Midbrain (tissue), 1 donor: ENCODE data around the gene ME3.

Experiments
- DNase-seq: peaks from one replicate; lab custom pipeline; 2025; lab: John Stamatoyannopoulos, UW

The ME3 gene

GRCh38 chr11:86692746-86693145 is 20.3 kb upstream of the ME3 start:
- DNase-seq: no peak

DNA sequence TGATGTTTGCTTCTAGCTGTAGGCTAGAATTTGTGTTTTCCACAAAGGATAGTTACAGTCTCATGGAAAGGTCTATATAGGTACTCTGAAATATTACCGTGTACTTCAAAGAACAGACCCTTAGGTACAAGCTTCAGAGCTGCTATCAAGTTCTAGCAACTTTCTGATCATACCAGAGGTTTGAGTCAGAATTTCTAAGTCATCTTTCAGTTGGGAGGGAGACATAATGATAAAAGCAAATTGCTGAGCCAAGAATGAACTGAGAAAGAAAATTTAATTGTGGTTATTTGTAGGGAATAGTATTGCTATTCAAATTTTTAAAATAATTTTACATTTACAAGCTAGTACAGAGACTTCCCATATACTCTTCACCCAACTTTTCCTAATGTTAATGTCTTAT is 19.9 kb upstream of the ME3 start:
- DNase-seq: no peak

DNA sequence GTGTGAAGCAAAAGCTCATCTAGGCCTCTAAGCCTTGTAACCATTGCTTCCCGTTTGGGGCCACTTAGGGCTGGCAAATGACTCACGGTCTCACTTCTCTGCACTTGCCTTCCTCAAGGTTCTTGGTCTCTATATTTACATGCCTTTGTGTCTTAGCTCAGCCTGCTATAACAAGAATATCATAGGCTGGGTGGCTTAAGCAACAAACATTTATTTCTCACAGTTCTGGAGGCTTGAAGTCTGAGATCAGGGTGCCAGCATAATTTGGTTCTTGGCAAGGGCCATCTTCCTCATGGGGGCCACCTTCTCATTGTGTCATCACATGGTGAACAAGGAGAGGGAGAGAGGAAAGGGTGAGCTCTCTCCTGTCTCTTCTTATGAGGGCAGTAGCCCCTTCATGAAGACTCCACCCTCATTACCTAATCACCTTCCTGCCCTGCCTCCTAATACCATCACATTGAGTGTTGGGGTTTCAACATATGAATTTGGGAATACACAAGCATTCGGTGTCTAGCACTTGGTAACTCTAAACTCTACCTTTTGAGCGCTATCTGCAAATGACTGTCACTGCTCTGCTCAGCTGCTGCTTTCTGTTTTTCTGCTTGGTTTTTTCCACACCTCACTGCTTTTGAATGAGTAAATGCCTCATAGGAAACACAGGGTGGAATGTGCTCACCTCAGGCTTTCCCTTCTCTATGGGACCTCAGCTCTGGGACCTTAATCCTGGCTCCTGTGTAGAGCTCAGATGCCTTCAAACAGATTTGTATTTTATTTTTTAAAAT is 16.2 kb upstream of the ME3 start:
- DNase-seq: no peak

- DNase-seq: no peak
Observed at GRCh38 chr11:86687185-86687778, 14.9 kb upstream of the ME3 start.

- DNase-seq: no peak
Observed at GRCh38 chr11:86686531-86686930, 14.1 kb upstream of the ME3 start.

- no peak for DNase-seq
Observed at GRCh38 chr11:86681483-86681756, 9.0 kb upstream of the ME3 start.

GRCh38 chr11:86680716-86681482 is 8.5 kb upstream of the ME3 start:
- DNase-seq: no peak

- no peak for DNase-seq
Observed at GRCh38 chr11:86678823-86679222, 6.4 kb upstream of the ME3 start.

DNA sequence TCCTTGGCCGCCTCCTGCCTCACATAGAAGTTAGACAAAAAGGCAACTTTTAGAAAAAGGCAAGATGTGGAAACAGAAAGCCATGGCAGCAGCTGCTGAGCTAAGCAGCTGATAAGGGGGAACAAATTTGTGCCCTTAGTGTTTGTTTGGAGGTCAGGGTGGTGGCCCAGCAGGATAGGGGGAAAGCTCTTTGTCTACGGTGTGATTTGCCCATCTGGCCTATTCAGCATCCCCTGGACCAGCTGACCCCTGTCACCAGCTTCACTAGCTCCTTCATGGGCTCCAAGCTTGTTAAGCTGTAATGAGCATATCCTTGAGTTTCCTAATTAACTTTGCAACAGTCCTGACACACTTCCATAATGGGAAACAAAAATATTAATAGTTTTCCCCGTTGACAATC is 5.9 kb upstream of the ME3 start:
- DNase-seq: no peak

GRCh38 chr11:86676533-86677154 is 4.2 kb upstream of the ME3 start:
- no peak for DNase-seq

DNA sequence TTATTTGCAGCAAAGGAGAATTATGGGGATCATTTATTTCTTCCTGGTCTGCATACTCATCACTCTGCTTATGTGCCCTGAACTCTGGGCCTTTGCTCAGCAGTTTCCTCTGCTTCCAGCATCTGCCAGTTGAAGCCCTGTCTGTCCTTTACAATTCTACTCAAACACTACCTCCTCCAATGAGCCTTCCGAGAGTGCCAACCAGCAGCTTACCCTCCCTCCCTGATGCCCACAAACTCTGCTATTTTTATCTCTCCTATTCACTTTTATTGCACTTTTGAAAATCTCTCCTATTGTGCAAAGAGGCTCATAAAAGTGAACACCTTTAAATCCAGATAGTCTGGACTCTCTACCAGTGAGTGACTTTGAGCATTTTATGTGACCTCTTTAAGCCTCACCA is 3.6 kb upstream of the ME3 start:
- DNase-seq: no peak

- DNase-seq: no peak
Observed at GRCh38 chr11:86675017-86675416, 2.6 kb upstream of the ME3 start.

DNA sequence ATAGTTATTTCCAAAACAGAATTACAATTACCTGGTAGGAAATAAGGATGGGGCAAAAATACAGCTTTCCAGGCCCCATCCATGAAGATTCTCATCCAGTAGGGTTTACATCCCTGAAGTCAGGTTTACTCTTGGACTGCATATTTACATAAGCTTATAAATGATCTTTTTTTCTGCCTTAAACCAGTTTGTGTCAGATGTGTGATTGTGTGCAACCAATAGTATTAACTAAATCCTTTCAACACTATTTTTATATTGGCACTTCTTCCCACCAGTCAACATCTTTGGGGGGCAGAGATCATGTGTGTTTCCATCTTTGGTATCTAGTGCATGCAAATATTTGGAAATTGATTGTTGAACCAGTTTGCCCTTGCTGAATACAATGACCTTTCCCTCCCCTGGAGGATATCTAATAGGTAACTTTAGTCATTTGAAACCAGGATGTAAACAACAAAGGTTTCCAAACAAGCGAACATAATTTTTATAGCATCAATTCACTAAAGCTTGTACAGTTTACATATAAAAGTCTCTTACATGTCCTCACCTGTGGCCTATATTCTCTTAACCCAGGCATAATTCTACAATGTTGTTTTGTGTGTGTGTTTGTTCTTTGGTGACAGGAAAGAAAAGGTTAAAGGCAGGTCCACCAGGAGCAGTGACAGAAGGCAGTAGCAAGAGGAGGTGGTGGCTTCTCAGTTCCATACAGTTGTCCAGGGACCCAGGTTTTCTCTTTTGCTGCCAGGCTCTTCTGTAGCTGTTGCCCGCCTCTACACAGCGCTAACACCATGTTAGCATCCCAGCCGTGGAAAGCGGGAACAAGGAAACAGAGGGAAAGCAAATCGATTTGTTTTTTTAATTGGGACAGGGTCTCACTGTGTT is 1.7 kb upstream of the ME3 start:
- no peak for DNase-seq

DNA sequence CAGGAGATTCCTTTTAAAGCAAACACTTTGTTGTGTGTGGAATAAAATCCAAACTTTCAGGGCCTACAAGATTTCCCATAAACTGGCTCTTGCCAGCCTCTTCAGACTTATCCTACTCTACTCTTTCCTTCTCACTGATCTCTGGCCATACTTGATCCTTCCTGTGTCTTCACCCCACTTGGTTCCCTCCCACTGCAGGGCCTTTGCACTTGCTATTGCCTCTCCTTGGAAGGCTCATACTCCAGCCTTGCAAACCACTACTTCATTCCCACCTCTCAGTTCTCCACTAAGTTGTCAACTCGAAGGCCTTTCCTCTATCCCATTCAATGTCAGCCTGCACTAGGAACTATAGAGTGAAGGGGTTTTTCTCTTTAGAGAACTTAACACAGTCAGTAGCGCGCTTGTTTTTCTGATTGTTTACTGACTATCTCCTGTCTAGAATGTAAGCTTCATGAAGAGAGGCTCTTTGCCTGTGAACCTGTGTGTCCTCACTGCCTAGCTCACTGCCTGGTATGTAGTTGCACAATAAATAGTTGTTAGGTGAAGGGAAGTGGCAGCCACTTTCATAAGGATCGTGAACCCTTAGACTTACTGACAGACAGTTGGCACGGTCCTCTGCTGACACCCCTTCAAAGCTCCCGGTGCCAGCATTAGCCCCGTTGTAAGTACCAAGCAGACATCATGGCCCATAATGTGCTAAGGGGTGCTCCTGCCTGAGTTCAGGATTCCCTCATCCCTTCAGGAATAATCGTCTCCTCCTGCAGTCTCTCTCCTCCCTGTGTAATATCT is 833 bp upstream of the ME3 start:
- DNase-seq: no peak

DNA sequence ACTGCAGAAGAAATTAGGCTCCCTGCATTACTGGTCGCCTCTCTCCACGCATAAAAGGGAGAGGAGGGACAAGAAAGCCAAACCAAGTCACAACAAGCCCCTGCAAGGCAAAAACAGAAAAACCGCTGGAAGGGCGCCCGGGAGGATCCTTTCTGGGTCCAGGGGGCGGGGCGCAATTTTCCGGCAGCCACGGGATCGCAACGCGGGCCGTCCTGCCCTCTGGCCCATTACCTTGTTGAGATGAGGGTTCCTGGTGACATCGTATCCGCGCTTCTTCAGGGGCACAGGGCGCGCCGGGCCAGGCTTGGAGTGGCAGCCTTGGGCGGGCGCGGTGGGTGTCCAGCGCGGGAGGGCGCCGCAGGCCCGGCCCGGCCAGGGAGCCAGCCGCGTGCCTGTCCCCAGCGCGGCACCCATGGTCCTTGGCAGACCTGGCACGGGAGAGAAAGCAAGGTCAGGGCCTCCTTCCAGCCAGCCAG is 847 bp downstream of the ME3 start:
- DNase-seq: peak; percentile 38

GRCh38 chr11:86670911-86671310 is 1.5 kb downstream of the ME3 start:
- DNase-seq: no peak

DNA sequence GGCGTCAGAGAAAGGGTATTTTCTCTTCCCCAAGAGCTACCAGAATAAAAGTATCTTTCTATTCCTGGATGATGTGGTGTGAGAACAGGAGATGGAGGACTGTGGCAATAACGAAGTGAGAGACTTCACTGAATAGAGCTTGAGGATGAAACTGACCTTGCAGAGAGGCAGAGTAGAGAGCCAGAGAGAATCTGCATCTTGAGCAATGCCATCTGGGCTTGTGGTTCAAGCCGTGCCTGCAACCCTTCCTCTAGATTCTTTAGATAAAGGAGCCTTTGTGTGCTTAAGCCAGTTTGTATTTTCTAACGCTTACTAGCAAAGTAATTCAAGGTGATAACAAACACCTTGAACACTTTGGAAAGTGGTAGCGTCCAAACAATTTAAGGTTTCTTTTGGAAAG is 2.2 kb downstream of the ME3 start:
- DNase-seq: no peak

GRCh38 chr11:86669424-86669823 is 3.0 kb downstream of the ME3 start:
- no peak for DNase-seq

GRCh38 chr11:86668929-86669328 is 3.5 kb downstream of the ME3 start:
- DNase-seq: no peak

GRCh38 chr11:86666193-86666592 is 6.2 kb downstream of the ME3 start:
- DNase-seq: no peak

DNA sequence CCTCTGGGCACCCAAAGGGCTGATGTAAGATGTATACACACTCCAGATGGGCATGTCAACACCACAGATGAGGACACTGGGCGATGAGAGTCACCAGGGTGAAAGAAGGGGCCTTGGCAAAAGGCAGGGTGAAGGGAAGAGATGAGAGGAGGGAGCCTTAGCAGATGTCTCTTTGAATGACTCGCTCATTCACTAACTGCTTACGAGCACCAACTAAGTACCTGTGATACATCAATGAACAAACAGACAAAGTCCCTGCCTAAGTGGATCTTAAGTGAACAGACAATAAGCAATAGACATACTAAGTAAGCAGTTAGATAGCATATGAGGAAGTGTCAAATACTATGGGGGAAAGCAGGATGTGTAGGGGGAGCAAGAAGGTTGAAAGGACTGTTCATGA is 7.5 kb downstream of the ME3 start:
- DNase-seq: no peak
